Stimulated activated CD4-positive, alpha-beta T cell treated with anti-CD3 and anti-CD28 coated beads, TNF-alpha, amount 100 ng/mL, for 48 hours (primary cell): ENCODE results near the gene CLASP2.

Source experiments
- DNase-seq, 3 donors: peaks; one replicate each; pipeline ENCODE4 v3.0.0-alpha.2; 2020; ENCODE audit warnings: low read depth in 3 of 3

CLASP2 gene

DNA sequence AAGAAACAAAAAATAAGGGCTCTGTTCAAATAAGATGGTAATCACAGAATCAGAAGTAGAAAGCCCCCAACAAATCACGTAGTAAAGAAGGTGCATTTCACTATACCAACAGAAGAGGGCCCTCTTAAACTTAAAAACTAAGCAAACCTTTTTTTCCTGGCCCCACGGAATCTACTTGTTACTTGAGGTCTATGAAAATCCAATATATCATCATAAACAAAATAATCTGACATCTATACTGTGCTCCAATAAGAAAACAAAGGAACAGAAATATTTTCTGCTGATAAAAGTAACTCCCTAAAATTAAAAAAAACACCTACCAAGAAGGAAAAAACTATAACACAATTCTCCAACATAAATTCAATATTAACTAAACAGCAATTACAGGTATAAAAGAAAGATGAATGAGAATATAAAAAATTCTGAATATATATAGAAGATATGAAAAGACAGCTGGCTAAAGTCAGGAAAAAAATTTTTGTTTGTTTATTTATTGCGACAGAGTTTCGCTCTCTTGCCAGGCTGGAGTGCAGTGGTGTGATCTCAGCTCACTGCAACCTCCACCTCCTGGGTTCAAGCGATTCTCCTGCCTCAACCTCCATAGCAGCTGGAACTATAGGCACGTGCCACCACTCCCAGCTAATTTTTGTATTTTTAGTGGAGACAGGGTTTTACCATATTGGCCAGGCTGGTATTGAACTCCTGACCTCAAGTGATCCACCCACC lies 81.8 kb downstream of the CLASP2 start:
- no peak for DNase-seq

DNA sequence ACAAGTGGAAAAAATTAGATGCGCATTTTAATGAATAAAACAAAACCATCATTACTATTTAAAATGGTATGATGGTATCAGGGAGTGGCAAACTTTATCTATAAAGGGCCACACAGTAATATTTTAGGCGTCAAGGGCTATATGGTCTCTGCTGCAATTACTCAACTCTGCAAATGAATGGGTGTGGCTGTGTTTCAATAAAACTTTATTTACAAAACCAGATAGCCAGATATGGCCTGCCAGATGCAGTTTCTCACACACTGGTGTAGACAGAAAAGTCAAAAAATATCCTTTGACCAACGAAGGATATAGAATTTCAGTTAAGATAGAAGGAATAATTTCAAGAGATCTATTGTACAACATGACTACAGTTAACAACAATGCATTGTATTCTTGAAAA lies 83.8 kb downstream of the CLASP2 start:
- no peak for DNase-seq

DNA sequence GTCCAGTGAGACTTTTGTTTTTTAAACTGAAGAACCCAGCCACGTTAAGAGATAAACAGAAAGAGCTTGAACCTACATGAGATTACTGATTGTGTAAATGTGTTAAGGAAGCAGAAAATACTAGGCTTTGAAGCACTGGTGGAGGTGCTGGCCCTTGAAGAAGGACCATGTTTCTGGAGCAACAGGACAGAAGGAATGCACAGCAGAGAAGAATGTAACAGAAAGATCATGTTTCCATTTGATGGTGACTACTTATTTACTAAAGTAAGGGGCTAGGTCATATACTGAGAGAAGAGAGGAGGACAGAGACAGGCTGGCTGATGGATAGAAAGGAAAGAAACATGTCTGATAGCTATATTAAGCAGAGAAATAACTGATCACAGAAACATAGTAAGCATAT lies 88.8 kb downstream of the CLASP2 start:
- no peak for DNase-seq

DNA sequence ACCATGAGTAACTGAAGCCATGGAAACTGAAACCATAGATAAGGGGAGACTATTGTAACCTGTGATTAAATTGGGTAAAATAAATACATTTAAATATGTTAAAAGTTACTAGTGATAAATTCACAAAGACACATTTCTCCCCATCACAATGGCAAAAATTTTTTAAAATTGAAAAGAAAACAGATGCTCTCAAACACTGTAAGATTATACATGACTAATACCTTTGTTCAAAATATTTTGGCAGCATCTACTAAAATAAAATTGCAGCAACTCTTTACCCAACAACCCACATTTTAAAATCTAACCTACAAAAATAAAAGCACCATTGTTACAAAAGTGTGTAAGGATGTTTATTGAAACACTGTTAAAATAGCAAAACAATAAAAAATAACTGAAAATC lies 93.3 kb downstream of the CLASP2 start:
- DNase-seq, result no peak

DNA sequence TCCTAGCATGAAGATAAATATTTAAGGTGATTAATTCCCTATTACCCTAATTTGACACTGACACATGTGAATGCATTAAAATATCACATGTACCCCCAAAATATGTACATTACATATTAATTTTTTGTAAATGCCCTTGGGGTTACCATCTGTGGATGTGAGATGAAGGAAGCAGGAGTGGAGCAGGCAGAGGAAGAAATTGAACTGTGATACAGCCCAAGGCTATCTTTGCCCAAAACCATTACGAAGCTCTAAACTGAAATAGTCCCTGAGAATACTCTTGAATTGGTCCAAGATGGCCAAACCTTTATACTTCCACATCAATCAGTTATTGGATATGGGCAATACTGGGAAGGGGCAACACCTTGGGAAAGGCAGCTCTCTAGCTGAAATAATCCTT lies 105.0 kb downstream of the CLASP2 start:
- DNase-seq, result no peak

DNA sequence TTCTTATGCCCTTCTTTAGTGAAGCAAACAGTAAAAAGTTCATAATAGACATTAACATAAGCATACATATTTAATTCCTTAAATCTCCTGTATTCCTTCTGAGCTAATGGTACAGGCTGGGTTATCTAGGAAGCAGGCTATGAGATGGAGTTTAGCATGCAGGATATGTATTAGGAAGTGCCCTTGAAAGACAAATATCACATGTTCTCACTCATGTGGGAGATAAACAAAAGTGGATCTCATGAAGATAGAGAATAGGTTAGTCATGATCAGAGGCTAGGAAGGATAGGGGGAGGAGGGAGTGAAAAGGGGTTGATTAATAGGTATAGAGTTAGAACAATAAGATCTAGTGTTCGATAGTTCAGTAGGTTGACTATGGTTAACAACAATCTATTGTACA lies 105.4 kb downstream of the CLASP2 start:
- DNase-seq, result no peak

DNA sequence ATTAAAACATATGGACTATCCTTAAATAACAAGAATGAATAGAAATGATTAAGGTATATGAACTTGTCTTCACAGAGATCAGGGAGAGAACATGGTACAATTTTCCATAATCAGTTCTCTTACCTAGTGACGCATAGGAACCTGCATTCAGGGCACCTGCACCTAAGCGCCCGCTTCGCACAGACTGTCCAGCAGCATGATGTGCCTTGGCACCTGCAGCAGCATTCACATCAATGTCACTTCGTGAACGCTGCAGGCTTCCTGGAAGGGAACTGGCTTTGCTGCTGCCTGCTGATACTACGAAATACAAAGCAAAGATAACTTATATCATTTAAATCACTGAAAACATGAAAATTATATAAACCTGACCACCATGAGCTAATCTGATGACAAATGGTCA lies 115.2 kb downstream of the CLASP2 start:
- DNase-seq, result no peak

DNA sequence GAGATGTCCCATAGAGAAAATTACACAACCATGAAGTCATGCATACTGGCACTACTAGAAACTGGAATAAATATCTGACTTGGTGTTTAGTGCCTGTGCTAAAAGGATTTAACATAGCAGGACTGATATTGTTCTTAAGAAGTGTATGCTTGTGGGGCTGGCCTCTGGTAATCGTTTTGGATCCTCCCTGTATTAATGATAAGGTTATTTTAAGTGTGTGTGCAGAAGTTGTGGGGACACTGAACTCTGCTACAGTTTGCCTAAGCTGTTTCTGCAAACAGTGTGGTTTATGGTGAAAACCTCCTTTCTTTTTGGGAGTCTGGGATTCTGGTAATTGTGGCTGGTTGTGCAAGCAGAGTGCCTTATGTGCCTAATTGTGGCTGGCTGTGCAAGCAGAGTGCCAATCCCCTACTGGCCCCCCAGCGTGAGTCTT lies 120.8 kb downstream of the CLASP2 start:
- no peak for DNase-seq

DNA sequence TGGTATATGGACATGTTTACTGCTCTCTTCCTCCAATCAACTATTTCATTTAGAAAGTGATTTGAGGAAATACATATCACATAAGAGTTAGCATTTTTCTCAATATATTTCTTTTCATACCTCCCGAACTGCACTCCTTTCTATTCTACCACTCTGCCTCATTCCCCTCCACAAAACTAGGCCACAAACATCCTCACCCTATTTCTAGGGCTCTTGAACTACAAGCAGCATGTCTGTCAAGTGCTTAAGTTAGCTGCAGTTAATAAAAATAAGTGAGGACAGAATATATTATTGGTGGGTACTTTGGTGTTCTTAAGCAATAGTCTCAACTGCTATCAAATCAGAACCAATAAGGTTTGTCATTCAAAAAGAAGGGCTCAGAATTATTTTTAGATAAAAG lies 125.1 kb downstream of the CLASP2 start:
- no peak for DNase-seq

DNA sequence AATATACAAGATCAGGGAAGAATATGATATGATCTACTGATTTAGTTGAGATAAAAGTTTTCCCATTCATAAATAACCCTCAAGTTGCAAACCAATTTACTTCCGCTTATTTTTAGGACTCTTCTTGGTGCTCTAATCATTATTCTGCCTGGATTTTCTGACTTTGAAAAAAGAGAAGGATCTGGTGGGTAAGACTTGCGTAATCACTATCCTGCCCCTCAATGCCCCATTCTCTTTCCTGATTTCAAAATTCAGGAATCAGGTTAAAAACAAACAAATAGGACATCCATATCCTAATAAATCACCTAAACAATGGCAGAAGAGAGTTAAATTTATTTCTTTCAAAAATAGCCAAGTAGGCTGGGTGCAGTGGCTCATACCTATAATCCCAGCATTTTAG lies 127.5 kb downstream of the CLASP2 start:
- DNase-seq, result no peak

DNA sequence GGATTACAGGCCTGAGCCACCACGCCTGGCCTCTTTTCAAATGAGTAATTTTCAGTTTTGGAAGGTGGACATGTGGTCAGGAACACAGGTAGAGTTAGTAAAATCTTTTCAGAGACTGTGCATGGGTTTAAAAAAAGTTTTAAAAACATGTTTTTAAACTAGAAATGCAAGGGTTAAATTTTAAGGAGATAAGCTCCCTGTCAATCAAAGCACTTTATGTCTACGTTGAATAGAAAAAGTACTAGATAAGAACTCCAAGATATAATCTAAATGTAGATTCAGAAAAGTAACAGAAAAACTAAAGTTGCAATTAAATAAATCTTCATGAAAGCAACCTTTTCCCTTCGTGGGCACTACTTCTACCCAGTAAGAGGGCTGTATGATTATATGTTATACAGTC lies 131.7 kb downstream of the CLASP2 start:
- DNase-seq, result no peak

DNA sequence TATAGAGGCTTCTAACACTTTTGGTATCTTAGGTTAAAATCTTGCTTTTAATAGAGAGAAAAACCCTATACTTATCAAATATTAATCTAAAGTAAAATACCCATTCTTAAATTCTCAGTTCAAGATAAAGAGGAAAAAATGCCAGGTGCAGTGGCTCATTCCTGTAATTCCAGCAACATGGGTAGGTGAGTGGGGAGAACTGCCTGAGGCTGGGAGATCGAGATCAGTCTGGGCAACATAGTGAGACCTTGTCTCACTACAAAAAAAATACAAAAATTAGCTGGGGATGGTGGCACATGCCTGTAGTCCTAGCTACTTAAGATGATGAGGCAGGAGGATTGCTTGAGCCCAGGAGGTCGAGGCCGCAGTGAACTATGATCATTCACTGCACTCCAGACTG lies 135.8 kb downstream of the CLASP2 start:
- no peak for DNase-seq

DNA sequence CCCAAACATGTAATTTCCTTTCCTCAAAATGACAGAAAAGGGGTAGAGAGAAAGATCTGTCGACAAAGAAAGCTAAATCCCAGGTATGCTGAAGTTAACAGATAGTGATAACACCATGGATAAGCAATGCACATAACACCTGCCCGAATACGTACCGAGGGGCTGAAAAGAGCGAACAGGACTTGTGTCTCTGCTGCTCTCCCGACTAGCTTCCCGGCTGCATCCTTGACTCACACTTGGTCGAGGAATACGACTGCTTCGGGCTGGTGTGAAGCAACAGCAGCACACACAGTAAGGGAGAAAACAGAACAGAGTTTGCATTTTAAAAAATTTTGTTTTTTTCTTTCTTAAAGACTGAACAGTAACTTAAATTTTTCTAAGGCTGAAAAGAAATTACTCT lies 136.4 kb downstream of the CLASP2 start:
- DNase-seq, result no peak

DNA sequence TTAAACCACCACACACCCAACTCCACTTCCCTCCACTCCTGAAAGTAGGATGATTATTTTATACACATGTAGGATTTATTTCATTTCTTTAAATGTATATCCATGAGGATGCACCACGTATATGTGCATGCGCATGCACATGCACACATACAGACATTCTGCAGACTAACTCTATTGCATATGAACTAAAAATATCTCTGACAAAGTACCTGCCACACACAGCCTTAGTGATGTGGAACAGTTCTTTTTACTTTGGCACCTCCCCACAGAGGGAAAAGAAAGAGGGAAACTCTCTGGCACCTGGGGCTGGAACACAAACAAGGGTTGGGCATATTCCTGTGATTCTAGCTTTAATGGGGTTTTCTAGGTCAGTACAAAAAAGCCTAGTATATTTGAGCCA lies 138.2 kb downstream of the CLASP2 start:
- DNase-seq, result no peak

DNA sequence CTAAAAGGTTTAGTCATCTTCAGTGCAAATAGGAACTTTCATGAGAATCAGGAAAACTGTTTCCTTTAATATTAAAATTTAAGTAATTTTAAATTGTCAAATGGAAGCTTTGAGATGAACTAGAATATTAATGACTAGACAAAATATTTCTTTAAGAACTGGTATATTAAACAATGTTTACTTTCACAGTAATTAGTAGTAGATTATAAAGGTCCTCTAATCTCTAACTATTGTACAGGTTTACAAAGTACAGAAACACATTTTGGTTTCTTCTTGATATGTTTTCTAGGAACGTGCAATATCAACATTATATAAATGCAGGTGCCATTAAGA lies 138.9 kb downstream of the CLASP2 start:
- no peak for DNase-seq

DNA sequence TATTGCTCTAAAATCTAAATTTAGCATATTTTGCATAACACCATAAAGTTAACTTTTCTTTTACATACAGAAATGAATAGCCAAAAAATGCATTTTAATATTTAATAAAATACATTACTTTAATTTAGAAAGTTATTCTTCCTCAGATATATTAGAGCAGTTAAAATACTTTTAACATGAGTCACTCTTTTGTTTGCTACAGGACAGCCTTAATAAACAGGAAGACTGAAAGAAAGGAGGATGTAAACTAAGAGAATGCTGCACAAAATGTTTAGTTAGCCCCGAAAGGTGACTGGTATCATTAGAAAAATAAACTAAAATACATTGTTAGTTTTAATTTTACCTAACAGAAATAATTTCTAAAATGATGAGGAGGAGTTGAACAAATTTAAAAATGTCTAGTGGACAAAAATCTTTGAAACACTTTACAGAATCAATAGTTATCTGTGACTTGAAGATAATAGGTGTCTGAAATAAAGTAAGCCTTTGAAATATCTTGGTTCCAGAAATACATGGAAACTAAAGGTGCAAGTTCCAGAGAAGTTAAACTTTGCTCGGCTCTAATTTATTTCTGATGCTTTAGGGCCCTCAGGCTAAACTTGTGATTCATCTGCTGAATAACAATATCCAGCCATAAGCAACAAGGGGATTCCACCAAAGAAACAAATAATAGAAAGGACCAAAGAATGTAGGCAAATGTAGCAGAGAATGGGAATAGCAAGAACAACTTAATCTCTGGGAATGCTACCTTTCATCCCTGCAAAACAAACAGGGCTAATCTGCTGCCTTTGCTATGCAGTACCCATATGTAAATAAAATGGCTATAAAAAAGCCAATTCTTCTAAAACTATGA lies 139.5 kb downstream of the CLASP2 start:
- no peak for DNase-seq

DNA sequence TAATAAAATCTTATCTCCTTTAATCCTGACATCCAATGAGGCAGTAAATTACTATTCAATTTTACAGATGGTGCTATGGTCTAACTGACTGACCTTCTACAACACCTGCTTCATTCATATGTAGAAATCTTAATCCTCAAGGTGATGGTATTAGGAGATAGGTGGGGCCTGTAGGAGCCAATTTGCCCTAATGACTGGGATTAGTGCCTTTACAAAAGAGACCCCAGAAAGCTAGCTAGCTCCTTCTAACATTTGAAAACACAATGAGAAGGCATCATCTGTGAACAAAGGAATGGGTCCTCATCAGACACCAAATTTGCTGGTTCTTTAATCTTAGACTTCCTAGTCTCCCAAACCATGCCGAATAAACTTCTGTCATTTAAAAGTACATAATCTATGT lies 140.5 kb downstream of the CLASP2 start:
- DNase-seq, result no peak

DNA sequence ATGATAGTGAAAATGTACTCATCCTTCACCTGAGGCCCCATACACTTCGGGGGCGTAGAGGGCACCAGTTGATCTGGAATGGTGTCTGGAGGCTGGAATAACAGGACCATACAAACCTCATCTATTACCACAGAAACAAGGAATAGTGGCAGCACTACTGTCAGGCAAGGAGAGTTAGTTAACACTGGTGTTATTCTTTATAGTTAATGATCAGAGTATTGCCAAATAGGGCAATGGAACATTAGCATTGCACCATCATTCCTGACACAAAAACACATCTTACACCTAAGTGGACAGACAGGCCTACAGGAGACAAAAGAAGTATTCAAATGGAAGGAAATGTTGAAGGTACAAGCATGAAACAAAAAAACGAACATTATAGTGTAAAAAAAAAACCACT lies 140.9 kb downstream of the CLASP2 start:
- DNase-seq, result no peak

DNA sequence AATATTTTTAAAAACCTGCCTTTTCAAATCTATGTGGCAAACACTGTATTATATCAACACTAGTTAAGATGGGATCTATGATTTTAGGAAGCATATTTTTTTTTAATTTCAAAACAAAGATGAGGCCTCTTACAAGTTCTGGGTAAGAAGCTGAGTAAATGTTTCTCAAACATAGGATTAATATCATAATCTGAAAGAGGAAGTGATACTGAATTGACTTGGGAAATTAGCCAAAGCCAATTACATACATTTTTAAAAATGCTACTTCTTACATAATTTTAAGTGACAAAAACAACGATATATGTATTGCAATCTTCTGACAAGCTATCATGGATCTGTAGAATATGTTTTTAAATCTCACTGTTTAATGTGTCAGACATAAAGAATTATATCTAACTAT lies 142.7 kb downstream of the CLASP2 start:
- no peak for DNase-seq

DNA sequence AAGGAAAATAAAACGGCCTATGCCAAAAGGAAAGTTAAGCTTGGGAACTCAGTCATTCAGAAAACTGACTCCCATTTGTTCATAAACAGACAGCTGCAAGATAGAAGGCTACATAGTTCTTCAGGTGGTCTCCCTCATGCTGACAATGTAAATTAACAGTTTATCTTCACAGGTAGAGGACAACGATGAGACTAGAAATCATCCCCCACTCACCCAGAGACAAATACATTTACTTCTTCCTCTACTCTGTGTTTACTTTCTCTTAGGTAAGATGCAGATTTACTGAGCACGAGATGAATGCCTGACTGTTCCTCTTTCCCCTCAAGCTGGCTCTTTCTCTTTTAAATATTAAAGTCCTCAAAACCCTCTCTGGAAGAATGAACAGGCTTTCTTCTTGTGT lies 160.2 kb downstream of the CLASP2 start:
- DNase-seq, result no peak

DNA sequence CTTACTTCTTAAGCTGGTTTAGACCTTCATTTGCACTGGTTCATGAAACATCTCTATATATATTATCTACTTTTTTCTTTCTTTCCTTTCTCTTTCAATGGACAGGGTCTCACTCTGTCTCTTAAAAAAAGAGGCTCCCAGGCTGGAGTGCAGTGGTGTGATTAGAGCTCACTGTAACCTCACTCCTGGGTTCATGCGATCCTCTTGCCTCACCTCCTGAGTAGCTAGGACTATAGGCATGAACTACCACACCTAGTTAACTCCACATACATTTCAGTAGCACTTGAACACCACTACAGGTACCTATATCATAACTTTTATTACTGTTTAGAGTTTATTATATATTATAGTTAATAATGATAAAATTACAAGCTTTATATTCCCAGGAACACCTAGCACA lies 160.8 kb downstream of the CLASP2 start:
- DNase-seq, result no peak

DNA sequence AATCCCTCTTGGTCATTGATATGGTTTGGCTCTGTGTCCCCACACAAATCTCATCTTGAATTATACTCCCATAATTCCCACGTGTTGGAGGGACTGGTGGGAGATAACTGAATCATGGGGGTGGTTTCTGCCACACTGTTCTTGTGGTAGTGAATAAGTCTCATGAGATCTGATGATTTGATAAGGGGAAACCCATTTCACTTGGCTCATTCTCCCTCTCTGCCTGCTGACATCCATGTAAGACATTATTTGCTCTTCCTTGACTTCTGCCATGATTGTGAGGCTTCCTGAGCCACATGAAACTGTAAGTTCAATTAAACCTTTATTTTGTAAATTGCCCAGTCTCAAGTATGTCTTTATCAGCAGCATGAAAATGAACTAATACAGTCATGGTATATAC lies 171.0 kb downstream of the CLASP2 start:
- no peak for DNase-seq

DNA sequence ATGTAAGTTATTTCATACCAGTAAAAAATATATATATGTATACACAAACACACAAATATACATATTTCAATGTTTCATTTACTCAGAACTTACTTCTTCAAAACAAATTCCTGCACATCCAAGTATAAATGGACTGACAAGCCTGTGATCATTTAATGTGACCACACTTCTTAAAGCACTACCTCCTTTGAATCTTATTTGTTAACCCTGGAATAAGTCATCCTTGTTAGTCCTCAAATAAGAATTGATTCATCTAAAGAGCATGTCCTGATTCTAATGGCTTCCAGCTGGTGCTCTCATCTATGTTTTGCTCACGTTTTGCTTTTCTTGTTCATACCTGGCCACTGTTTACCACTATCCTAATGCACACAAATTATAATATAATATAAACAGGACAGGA lies 173.9 kb downstream of the CLASP2 start:
- no peak for DNase-seq

DNA sequence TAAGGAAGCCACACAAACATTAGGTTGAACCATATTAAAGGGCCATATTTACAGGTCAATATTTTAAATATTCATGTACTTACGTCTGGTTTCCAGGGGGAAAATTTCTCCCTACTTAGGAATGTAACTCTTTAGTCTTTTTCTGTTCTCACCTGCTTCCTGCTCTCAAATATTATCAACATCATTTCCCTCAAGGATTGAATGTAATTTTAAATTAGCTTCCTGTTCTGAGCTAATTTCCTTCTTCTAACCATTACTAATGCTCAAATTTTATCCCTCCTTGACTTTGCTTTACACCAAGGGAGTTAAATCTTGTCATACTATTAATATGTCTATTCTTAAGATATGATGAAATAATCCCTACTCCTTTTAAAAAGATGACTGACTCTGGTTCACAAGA lies 174.5 kb downstream of the CLASP2 start:
- no peak for DNase-seq
